IgD-negative memory B cell (primary cell): Measurements from ENCODE around the gene PDE4D. TPM values are rescaled to one million over a fixed set of nuclear protein-coding genes. Genes with fewer than 3 reads are reported as not detected.
"Not testable (repeated sequence)": the region's sequence is repeated elsewhere in the genome, so short reads cannot be mapped to it uniquely, and the experiment has no call there.

Source experiments
- H3K27ac Mint-ChIP-seq, 3 donors: one replicate each; pipeline ENCODE4 v1.8.0; 2020 to 2022; ENCODE audit warnings: mild to moderate bottlenecking in 3 of 3, mixed read lengths in 3 of 3, moderate library complexity in 1 of 3
- H3K27me3 Mint-ChIP-seq: one replicate; pipeline ENCODE4 v1.8.0; 2021; ENCODE audit warnings: mixed read lengths
- H3K36me3 Mint-ChIP-seq: one replicate; pipeline ENCODE4 v1.8.0; 2020; ENCODE audit warnings: mild to moderate bottlenecking, mixed read lengths
- H3K4me1 Mint-ChIP-seq, 3 donors: one replicate each; pipeline ENCODE4 v1.8.0; 2020 to 2022; ENCODE audit warnings: mixed read lengths in 3 of 3, mild to moderate bottlenecking in 1 of 3
- H3K4me3 Mint-ChIP-seq, 4 donors: one replicate each; pipeline ENCODE4 v1.8.0; 2020 to 2022; ENCODE audit warnings: mild to moderate bottlenecking in 4 of 4, mixed read lengths in 4 of 4, moderate library complexity in 3 of 4
- H3K9me3 Mint-ChIP-seq, 3 donors: one replicate each; pipeline ENCODE4 v1.8.0; 2020 to 2021; ENCODE audit warnings: mixed read lengths in 3 of 3, mild to moderate bottlenecking in 1 of 3
- polyA plus RNA-seq: library from polyadenylated mRNA; unstranded; fragments of 300-500 nt; fragmentation: Illumina TruSeq; gene quantifications from one replicate; pipeline ENCODE4 v1.2.3, GENCODE V29; 2021

PDE4D gene
- polyA plus RNA-seq, 1 donor from 2014 or later = 18.8 TPM

DNA sequence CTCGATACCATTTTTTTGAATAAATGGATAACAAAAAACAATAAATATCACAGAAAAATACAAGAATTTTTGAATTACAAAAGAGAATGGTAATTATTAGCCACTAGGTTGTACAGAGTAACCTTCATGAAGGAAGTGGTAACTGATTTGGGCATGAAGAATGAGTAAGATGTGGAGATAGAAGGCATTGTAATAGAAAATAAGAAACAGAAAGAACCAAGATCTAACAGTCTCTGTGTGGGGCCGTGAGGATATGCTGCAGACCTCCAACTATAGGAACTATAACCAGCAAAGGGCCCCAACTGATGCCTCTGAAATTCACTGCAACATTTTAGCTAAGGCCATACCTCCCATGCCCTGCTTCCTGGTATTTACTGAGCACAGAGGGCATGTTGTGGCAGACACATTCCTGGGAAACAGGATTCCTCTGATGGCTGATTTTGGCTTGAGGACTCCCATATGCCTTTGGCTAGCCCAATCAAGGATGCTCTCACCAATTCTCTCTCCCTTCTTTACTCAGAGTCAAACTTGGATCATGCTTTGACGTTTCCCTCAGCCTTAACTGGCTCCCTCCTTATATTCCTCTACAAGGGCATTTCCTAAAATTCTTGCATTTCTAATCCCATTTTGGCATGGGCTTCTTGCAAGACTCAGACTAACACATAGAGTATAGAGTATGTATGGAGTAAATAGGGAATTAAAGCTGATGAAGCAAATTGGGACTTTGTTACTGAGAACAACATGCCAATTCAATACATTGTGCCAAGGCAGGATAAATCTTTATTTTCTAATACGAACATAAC is 208.9 kb downstream of the PDE4D start:
- H3K27me3 Mint-ChIP-seq = no peaks in the 10 kb centered on the region
- peak overlapping the region in 1 of 3 donors; percentile 55 for H3K27ac Mint-ChIP-seq
- peaks cover 4 to 32% (median 21%) of the 10 kb centered on the region in 3 donors for H3K4me1 Mint-ChIP-seq

DNA sequence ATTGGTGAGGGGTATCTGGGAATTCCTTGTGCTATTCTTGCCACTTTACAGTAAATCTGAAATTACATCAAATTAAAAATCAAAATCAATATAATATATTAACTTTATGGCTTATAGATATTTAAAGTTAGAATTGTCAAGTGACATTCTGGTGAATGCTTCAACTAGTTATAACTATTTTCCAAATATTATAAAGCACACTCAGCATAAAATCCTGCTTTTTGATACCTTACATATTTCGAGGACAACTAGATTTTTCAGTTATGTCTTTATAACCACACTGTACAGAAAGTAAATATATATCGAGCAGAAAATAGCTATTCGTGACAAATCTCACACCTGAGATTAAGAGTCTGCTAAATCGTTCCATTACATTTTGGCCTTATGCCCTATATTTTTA is 210.2 kb downstream of the PDE4D start:
- H3K27ac Mint-ChIP-seq = peak overlapping the region in 1 of 3 donors; percentile 4
- peaks cover 4 to 25% (median 18%) of the 10 kb centered on the region in 3 donors for H3K4me1 Mint-ChIP-seq
- no peaks in the 10 kb centered on the region for H3K9me3 Mint-ChIP-seq
- H3K4me3 Mint-ChIP-seq = no peak overlapping the region
- peaks cover 8% of the 10 kb centered on the region for H3K36me3 Mint-ChIP-seq
- no peaks in the 10 kb centered on the region for H3K27me3 Mint-ChIP-seq

More for the DNA sequence above, 208.9 kb downstream of the PDE4D start:
- Mint-ChIP-seq H3K4me3 (no peak overlapping the region), H3K36me3 (peaks cover 4% of the 10 kb centered on the region), H3K9me3 (no peaks in the 10 kb centered on the region)

DNA sequence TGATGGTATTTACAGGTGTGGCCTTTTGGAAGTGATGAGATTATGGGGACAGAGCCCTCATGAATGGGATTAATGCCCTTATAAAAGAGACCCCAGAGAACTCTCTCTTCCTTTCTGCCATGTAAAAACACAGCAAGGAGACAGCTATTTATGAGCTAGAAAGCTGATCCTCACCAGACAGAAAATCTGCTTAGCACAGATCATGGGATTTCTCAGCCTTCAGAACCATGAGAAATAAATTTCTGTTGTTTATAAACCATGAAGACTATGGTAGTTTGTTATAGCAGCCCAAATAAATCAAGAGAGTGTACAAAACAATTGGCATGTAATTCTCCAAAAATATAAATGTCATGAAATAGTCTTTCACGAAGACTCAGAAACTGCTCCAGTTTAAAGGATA is 211.0 kb downstream of the PDE4D start:
- H3K9me3 Mint-ChIP-seq = no peaks in the 10 kb centered on the region
- H3K27ac Mint-ChIP-seq = no peak overlapping the region

DNA sequence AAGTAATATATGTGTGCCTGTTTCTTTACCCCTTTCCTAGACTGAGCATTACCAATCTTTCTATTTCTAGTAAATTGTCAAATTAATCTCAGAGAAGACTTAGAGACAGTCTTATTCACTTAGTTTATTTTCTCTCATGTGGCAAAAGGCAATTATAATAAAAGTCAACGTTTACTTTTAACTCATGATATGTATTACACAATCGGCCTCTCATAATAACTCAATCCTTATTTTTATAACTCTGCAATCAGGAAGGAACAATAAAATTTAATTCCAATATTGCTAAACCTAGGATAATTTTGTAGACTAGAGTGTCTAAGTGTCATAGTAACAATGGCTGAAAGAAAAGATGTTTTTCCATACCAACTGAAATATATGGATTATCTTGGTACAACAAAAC is 214.6 kb downstream of the PDE4D start:
- H3K4me3 Mint-ChIP-seq = no peak overlapping the region
- peaks cover 1 to 5% (median 4%) of the 10 kb centered on the region in 3 donors for H3K4me1 Mint-ChIP-seq
- H3K9me3 Mint-ChIP-seq = no peaks in the 10 kb centered on the region
- no peaks in the 10 kb centered on the region for H3K27me3 Mint-ChIP-seq
- H3K36me3 Mint-ChIP-seq = peaks cover 4% of the 10 kb centered on the region
- peak overlapping the region in 1 of 3 donors; percentile 32 for H3K27ac Mint-ChIP-seq

More for the DNA sequence above, 211.0 kb downstream of the PDE4D start:
- Mint-ChIP-seq H3K4me1 (peaks cover 4 to 18% (median 13%) of the 10 kb centered on the region in 3 donors), H3K27me3 (no peaks in the 10 kb centered on the region), H3K4me3 (no peak overlapping the region), H3K36me3 (peaks cover 8% of the 10 kb centered on the region)

DNA sequence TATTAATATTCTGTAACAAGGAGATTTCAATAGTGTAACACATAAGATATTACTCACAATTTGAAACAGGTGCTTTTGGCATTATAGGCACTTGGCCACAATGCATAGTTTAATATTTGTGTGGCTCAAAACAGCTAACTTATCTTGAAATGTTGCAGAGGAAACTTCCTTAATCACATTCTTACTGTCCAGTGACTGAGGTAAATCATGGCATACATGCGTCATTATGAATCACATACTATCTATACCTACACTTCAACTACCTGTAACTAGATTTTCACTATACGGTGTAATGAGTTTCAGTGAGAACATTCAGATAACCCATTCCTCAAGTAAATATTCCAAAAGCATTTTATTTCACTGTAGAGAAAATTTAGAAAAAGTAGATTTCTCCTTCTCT is 218.8 kb downstream of the PDE4D start:
- H3K4me3 Mint-ChIP-seq = no peak overlapping the region
- H3K4me1 Mint-ChIP-seq = peaks cover 4 to 10% (median 5%) of the 10 kb centered on the region in 3 donors
- H3K9me3 Mint-ChIP-seq = no peaks in the 10 kb centered on the region
- peak overlapping the region in 2 of 3 donors; percentile 48 to 85 for H3K27ac Mint-ChIP-seq
- H3K27me3 Mint-ChIP-seq = no peaks in the 10 kb centered on the region
- peaks cover 4% of the 10 kb centered on the region for H3K36me3 Mint-ChIP-seq

DNA sequence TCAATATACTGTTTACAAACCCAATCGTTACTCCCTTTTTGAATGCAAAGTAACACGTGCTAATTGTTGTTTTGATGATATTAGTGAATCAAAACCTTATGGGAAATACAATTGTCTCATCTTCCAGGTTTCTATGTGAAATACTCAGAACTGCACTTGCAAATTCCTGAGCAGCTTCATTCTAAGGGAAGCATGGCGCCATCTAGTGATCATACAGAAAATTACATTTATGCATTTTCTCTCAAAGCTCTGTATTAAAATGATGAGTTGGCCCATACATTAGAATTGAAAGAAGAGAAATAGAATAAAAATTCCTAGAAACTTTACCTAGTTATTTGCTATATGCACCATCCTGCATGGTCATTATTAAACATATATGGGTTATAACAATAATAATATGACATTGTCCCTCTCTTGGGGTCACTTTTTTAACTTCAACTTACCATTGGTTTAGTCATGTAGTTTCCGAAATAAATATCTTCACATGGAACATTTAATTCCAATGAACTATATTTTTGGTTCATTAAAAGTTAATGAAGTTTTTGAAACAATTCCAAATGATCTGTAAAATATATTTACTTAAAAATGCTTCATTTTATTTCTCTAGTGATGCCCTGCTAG is 220.0 kb downstream of the PDE4D start:
- H3K4me1 Mint-ChIP-seq = peaks cover 4 to 18% (median 9%) of the 10 kb centered on the region in 3 donors
- H3K27me3 Mint-ChIP-seq = no peaks in the 10 kb centered on the region
- no peak overlapping the region for H3K27ac Mint-ChIP-seq
- no peak overlapping the region for H3K4me3 Mint-ChIP-seq
- H3K9me3 Mint-ChIP-seq = no peaks in the 10 kb centered on the region
- H3K36me3 Mint-ChIP-seq = no peaks in the 10 kb centered on the region

DNA sequence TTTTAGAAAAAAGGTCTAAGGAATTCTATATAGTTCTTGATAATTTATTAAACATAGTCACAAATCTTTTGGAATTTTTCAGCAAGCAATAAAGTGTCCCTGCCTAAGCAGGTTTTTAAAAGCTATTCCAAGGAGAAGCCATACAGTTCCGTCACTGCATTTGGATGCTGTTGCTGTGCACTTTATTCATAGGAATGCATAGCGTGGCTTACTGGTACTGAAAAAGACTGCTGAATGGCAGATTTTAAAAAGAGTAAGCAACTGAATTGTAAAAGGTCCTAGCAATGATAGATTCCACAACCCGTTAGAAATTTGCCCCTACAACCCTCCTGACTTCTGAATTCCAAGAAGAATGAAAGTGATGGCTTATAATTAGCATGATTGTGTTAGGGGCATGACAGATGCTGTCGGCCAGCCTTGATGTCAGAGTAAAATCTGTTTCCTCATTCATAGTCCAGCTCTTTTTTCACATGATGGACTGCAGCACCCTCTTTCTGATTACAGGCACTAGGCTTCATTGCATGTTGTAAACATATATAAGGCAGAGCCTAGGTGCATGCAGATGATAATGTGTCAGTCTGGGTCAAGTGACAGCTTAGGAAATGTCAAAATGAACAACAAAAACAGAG is 227.0 kb downstream of the PDE4D start:
- H3K4me1 Mint-ChIP-seq = peaks cover 28 to 54% (median 32%) of the 10 kb centered on the region in 3 donors
- H3K36me3 Mint-ChIP-seq = peaks cover 3% of the 10 kb centered on the region
- H3K27me3 Mint-ChIP-seq = no peaks in the 10 kb centered on the region
- H3K9me3 Mint-ChIP-seq = no peaks in the 10 kb centered on the region
- no peak overlapping the region for H3K4me3 Mint-ChIP-seq
- no peak overlapping the region for H3K27ac Mint-ChIP-seq

DNA sequence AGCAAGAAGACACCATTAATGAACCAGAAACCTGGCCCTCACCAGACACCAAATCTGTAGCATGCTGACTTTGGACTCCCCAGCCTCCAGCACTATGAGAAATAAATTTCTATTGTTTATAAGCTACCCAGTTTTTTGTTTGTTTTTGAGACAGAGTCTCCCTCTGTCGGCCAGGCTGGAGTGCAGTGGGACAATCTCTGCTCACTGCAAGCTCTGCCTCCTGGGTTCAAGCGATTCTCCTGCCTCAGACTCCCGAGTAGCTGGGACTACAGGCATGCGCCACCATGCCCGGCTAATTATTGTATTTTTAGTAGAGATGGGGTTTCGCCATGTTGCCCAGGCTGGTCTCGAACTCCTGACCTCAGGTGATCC is 227.7 kb downstream of the PDE4D start:
- H3K27me3 Mint-ChIP-seq, H3K36me3 Mint-ChIP-seq, H3K9me3 Mint-ChIP-seq, H3K27ac Mint-ChIP-seq: not testable (repeated sequence)
- Mint-ChIP-seq H3K4me1 (peaks cover 33 to 54% (median 35%) of the 10 kb centered on the region in 3 donors), H3K4me3 (peak overlapping the region in 1 of 4 donors; percentile 65)

DNA sequence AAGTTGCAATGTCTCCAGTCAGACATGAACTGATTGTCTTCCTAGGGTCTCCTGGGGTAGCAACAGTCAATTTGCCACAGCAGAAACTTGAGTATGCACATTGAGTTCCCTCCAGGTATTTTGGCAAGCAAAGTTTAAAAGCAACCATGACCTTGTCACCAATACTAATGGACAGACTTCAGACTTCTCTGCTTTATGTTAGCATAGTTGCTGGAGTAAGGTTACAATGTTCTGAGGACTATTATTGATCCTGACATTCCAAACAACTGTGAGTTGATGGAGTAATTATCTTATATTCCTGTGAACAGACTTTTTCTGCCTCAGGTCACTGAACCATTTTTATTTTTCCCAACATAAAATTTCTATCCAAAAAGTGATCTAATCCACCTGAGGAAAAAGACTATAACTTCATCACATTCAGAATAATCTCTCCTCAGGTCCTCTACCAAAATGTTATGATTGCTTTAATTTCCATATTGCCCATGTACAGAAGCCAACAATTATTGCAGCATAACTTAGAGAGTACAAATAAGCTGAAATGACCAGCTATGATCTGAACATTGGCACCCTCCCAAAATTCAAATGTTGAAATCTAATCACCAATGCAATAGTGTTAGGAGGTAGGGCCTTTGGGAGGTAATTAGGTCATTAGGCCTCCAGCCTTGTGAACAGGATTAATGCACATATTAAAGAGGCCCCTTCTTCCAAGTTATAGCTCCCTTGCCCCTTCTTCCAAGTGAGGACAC is 228.3 kb downstream of the PDE4D start:
- H3K27ac Mint-ChIP-seq = peak overlapping the region in 1 of 3 donors; percentile 51

DNA sequence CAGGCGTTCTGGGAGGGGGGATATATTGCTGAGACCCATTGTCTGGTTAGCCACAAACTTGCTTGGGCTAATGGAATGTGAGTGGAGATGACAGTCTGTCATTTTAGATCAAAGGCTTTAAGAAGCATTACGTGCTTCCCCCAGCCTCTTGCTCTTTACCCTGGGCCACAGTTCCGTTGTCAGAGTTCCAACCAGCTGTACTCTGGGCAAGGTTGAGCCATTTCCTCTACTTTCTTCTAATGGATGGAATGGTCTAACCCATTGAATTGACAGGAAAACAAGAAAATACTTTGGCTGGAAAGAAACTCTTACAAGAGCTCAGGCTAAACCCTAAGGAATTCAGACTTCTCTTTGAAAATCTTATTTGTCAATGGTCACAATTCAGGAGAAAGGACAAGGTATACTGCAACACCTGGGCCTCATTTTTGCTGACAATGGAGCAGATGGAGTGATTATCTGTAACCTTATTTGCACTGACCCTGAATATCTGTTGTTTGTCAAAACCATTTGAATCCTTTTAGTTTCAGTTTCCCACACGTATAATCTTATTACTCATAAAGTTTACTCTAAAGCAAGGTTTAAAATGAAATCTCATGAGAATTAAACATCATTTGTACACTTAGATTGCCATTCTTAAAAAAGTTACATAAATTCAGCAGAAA is 231.4 kb downstream of the PDE4D start:
- Mint-ChIP-seq H3K4me1 (peaks cover 40 to 53% (median 40%) of the 10 kb centered on the region in 3 donors), H3K36me3 (peaks cover 3% of the 10 kb centered on the region), H3K27me3 (no peaks in the 10 kb centered on the region), H3K27ac (peak overlapping the region; percentile 7 to 91 (median 27)), H3K4me3 (peak overlapping the region in 2 of 4 donors; percentile 48 to 62), H3K9me3 (no peaks in the 10 kb centered on the region)

More for the DNA sequence above, 228.3 kb downstream of the PDE4D start:
- Mint-ChIP-seq H3K4me1 (peaks cover 38 to 59% (median 41%) of the 10 kb centered on the region in 3 donors), H3K9me3 (no peaks in the 10 kb centered on the region), H3K36me3 (peaks cover 3% of the 10 kb centered on the region), H3K27me3 (no peaks in the 10 kb centered on the region), H3K4me3 (peak overlapping the region in 1 of 4 donors; percentile 65)

DNA sequence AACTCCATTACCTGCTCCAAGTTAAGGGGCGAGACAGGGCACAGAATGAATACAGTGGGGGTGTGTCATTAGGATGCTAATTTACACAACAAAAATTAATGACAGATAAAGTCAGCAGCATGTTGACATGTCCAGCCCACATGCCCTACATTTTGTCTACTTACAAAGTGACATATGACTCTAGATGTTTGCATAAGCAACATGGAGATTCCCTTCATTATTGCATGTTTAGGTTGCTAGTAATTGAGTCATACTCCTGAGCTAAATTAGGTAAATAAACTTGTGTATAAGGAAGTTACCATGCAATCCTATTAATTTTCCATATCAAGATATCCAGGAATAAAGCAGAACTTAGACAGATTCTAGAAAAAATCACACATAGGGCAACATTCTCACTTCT is 232.2 kb downstream of the PDE4D start:
- peaks cover 3% of the 10 kb centered on the region for H3K36me3 Mint-ChIP-seq
- peaks cover 39 to 47% (median 44%) of the 10 kb centered on the region in 3 donors for H3K4me1 Mint-ChIP-seq
- no peaks in the 10 kb centered on the region for H3K9me3 Mint-ChIP-seq
- H3K27me3 Mint-ChIP-seq = no peaks in the 10 kb centered on the region
- peak overlapping the region in 2 of 3 donors; percentile 7 to 91 for H3K27ac Mint-ChIP-seq
- H3K4me3 Mint-ChIP-seq = peak overlapping the region in 1 of 4 donors; percentile 62

DNA sequence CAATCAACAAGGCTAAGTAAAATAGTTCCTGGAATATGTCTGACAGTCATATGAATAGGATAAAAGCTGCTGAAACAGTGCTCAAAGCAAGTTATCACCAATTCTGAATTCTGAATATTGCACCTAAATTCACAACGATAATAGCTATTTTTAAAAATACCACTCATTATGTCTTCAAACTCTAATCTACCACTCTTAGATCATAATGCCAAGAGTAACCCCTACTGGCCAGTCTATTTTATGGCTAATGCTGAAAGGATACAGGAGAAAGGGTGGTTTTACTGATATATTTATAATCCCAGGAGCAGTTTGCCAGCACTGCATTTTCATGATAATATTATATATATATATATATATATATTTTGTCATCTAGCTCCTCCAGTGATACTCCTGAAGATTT is 232.8 kb downstream of the PDE4D start:
- Mint-ChIP-seq H3K4me3 (peak overlapping the region in 2 of 4 donors; percentile 67 to 77), H3K27me3 (no peaks in the 10 kb centered on the region), H3K36me3 (peaks cover 3% of the 10 kb centered on the region), H3K27ac (no peak overlapping the region), H3K4me1 (peaks cover 39 to 50% (median 49%) of the 10 kb centered on the region in 3 donors), H3K9me3 (no peaks in the 10 kb centered on the region)

DNA sequence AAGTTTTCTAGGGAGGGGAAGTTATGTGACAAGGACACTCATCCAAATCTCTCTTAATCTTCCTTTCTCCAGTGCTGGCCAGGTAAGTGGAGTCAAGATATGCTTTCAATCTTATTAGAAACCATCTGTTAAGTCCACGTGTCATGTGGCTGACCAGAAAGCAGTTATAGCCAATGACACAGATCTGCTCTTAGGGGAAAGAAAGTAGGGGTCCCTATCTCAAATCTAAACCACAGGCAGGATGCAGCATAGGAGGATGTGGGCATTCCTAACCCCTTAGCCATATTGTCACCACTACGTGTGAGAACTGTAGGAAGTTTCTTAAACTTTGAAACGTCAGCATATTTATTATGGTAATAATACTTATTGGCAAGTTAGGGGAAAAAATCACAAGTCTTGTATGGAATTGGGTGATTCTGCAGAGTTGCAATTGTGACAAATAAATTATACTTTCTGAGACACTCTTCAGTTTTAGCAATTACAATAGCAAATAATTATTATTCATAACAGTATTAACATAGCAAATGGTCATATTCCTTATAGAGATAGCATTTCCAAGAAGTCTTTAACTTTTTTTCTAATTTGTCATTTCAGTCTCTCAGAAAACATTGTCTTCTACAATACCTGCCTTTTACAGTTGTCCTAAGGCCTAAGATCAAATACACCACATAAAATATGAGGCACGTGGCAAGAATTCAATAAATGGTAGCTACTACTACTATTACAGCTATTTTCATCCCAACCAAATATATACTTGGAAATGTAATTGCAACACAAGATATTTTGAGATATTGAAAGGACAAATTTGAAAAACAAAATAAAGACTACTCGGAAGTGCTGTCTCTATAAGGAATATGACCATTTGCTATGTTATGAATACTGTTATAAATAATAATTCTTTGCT is 236.9 kb downstream of the PDE4D start:
- peak overlapping the region in 1 of 3 donors; percentile 2 for H3K27ac Mint-ChIP-seq
- no peaks in the 10 kb centered on the region for H3K27me3 Mint-ChIP-seq
- peaks cover 3% of the 10 kb centered on the region for H3K36me3 Mint-ChIP-seq
- H3K4me3 Mint-ChIP-seq = no peak overlapping the region
- H3K4me1 Mint-ChIP-seq = peaks cover 23 to 51% (median 37%) of the 10 kb centered on the region in 3 donors
- no peaks in the 10 kb centered on the region for H3K9me3 Mint-ChIP-seq
